PC-3 (cell line): Measurements from ENCODE around the gene C20orf141. TPM values are rescaled to one million over a fixed set of nuclear protein-coding genes. Genes with fewer than 3 reads are reported as not detected.

Experiments used
- ATAC-seq: fragments of 200-7000 bp; cut with Tn5 transposase; 2 replicates; pipeline ENCODE4 v1.9.1; 2020; ENCODE audit warnings: mild to moderate bottlenecking, moderate library complexity
- BruUV-seq: library from RNA; stranded (reverse); fragments of 400-500 nt; replicated peaks from 2 replicates; lab custom pipeline; 2021; lab: Mats Ljungman, UMichigan
- CTCF ChIA-PET: fragments of 300-600 bp; sonication (Branson Sonifier 250); formaldehyde crosslinking; loops from one replicate; lab custom pipeline; 2022; ENCODE audit warnings: antibody characterized with exemption; lab: Charles Lee
- POLR2A ChIA-PET: fragments of 300-600 bp; sonication (Branson Sonifier 250); formaldehyde crosslinking; loops from one replicate; lab custom pipeline; 2022; ENCODE audit warnings: antibody characterized with exemption; ENCODE audit not compliant: unreplicated experiment; lab: Charles Lee
- DNase-seq: peaks from one replicate; pipeline ENCODE4 v3.0.0-alpha.2; 2015
- H2AFZ ChIP-seq: fragments of 300-600 bp; sonication (generic); 2 replicates; pipeline ENCODE4 v1.6.0; 2016; ENCODE audit warnings: antibody characterized with exemption, low read length
- H3F3A ChIP-seq: fragments of 300-600 bp; sonication (generic); one replicate; pipeline ENCODE4 v1.6.0; 2017; ENCODE audit warnings: antibody characterized with exemption, low read length, control low read depth, mild to moderate bottlenecking; ENCODE audit not compliant: unreplicated experiment
- H3K27ac ChIP-seq: fragments of 300-600 bp; sonication (generic); 2 replicates; pipeline ENCODE4 v1.5.1; 2016; ENCODE audit warnings: mild to moderate bottlenecking, low read length
- H3K27me3 ChIP-seq: fragments of 300-600 bp; sonication (generic); 2 replicates; pipeline ENCODE4 v1.6.1; 2016; ENCODE audit warnings: low read length, mixed read lengths
- H3K36me3 ChIP-seq: fragments of 300-600 bp; sonication (generic); 2 replicates; pipeline ENCODE4 v1.6.1; 2016; ENCODE audit warnings: low read depth, mixed run types, low read length, mixed read lengths
- H3K4me1 ChIP-seq: fragments of 300-600 bp; sonication (generic); 2 replicates; pipeline ENCODE4 v1.5.1; 2016; ENCODE audit warnings: low read length; ENCODE audit not compliant: insufficient read depth
- H3K4me2 ChIP-seq: fragments of 300-600 bp; sonication (generic); 2 replicates; pipeline ENCODE4 v1.6.0; 2016; ENCODE audit warnings: low read length
- H3K4me3 ChIP-seq: fragments of 300-600 bp; sonication (generic); 2 replicates; pipeline ENCODE4 v1.5.1; 2016; ENCODE audit warnings: mild to moderate bottlenecking, low read length, mixed read lengths
- H3K79me2 ChIP-seq: fragments of 300-600 bp; sonication (generic); 2 replicates; pipeline ENCODE4 v1.6.1; 2017; ENCODE audit warnings: low read length, mixed read lengths
- H3K9ac ChIP-seq: fragments of 300-600 bp; sonication (generic); 2 replicates; pipeline ENCODE4 v1.6.0; 2016; ENCODE audit warnings: mild to moderate bottlenecking, low read length
- H3K9me2 ChIP-seq: fragments of 300-600 bp; sonication (generic); replicated peaks from 2 replicates; pipeline ENCODE4 v1.6.1; 2016; ENCODE audit warnings: mixed run types, low read length, mixed read lengths
- H3K9me3 ChIP-seq: fragments of 300-600 bp; sonication (generic); 2 replicates; pipeline ENCODE4 v1.6.1; 2016; ENCODE audit warnings: low read length, mixed read lengths
- H4K20me1 ChIP-seq: fragments of 300-600 bp; sonication (generic); 2 replicates; pipeline ENCODE4 v1.6.1; 2016; ENCODE audit warnings: low read length, mixed read lengths
- CTCF ChIP-seq: fragments of 300-600 bp; sonication (generic); conservative IDR thresholded peaks from 2 replicates; pipeline ENCODE4 v1.5.1; 2017; ENCODE audit warnings: antibody characterized with exemption, low read depth, mild to moderate bottlenecking, low read length
- EZH2 ChIP-seq: fragments of 300-600 bp; sonication (generic); IDR thresholded peaks from one replicate; pipeline ENCODE4 v1.6.1; 2017; ENCODE audit warnings: antibody characterized with exemption, mild to moderate bottlenecking, low read length; ENCODE audit not compliant: unreplicated experiment
- EZH2phosphoT487 ChIP-seq: fragments of 300-600 bp; sonication (generic); IDR thresholded peaks from 2 replicates; pipeline ENCODE4 v1.6.1; 2018; ENCODE audit warnings: mild to moderate bottlenecking, antibody characterized with exemption, low read length, borderline replicate concordance
- intact Hi-C: fragments of 100-400 bp; cut with micrococcal nuclease; formaldehyde crosslinking; loops from 2 replicates; pipeline ENCODE4 v1.9.0; 2023
- total RNA-seq: library from RNA; depleted of rRNA; stranded (reverse); fragments of >200 nt; gene quantifications from 2 replicates; pipeline ENCODE4 v1.2.3, GENCODE V29; 2014

The C20orf141 gene
- total RNA-seq, 1 experiment from 2014 or later = not detected

- CTCF ChIA-PET = no interaction called here
- BruUV-seq = no TSS peak
Observed at GRCh38 chr20:2801286-2801728, 13.5 kb upstream of the C20orf141 start.

DNA sequence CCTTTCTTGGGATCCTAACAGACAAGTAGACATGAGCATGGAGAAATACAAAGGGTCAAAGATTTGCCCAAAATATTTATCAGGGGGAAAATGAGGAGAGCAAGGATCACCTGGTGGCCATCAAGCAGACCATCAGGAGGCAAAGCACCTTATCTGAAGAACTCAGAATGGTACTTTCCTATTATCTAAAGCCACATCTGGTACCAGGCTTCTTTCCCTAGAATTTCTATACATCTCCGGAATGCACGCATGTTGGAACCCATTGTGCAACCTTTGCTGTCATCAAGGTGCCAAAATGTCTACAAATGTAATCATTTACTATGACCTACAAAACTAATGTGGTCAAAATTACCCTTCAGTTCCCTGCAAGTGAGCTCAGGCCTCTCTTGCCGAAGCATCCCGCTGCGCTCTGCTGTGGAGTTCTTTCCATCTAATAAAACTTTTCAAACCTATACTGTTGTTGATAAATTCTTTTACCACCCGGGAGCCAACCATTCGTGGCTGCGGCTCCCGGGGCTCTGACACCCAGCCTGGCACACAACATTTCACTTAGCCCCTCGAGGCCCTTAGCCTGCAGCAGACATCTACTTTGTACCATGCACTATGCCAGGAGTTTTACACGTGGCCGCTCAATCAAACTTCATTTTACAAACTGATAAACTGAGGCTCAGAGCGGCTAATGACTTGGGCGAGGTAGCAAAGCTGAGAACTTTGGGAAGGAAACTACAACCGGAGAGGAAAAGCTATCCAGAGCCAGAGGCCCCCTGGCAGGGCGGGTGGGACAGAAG, 10.6 kb upstream of the C20orf141 start:
- no peaks in the 10 kb centered on the region for H3K9me2 ChIP-seq
- H3K27ac ChIP-seq = no peak overlapping the region
- ChIA-PET CTCF (no interaction called here), POLR2A (no interaction called here)
- intact Hi-C loops = no loop called here
- TF ChIP-seq CTCF (no peak), EZH2 (no peak), EZH2phosphoT487 (no peak)
- DNase-seq (no peak), ATAC-seq (no peak)
- H3K79me2 ChIP-seq = no peaks in the 10 kb centered on the region
- H3K4me3 ChIP-seq = no peak overlapping the region
- BruUV-seq = no TSS peak
- no peaks in the 10 kb centered on the region for H3K27me3 ChIP-seq
- H3K9me3 ChIP-seq = no peaks in the 10 kb centered on the region
- no peak overlapping the region for H2AFZ ChIP-seq
- H4K20me1 ChIP-seq = no peaks in the 10 kb centered on the region
- no peak overlapping the region for H3K4me2 ChIP-seq
- H3K9ac ChIP-seq = no peak overlapping the region
- H3F3A ChIP-seq = no peaks in the 10 kb centered on the region
- H3K4me1 ChIP-seq = no peaks in the 10 kb centered on the region
- no peaks in the 10 kb centered on the region for H3K36me3 ChIP-seq

More at GRCh38 chr20:2801286-2801728, 13.5 kb upstream of the C20orf141 start:
- no peak overlapping the region for H2AFZ ChIP-seq
- H4K20me1 ChIP-seq = no peaks in the 10 kb centered on the region
- no peaks in the 10 kb centered on the region for H3K36me3 ChIP-seq
- H3K9ac ChIP-seq = no peak overlapping the region
- H3K4me1 ChIP-seq = no peaks in the 10 kb centered on the region
- TF ChIP-seq CTCF = no peak
- TF ChIP-seq EZH2 = no peak
- no peak for TF ChIP-seq EZH2phosphoT487
- no peaks in the 10 kb centered on the region for H3K27me3 ChIP-seq
- DNase-seq (no peak), ATAC-seq (no peak)
- H3K4me3 ChIP-seq = no peak overlapping the region
- no peaks in the 10 kb centered on the region for H3F3A ChIP-seq
- no peak overlapping the region for H3K27ac ChIP-seq
- POLR2A ChIA-PET = no interaction called here
- H3K9me3 ChIP-seq = no peaks in the 10 kb centered on the region
- no peaks in the 10 kb centered on the region for H3K9me2 ChIP-seq
- intact Hi-C loops = no loop called here
- no peak overlapping the region for H3K4me2 ChIP-seq
- no peaks in the 10 kb centered on the region for H3K79me2 ChIP-seq
